Measurements from ENCODE around the gene FANCD2.

- TF ChIP-seq CTCF (IDR thresholded peaks at IDR 0.05) (no peak), POLR2A (IDR thresholded peaks at IDR 0.05) (no peak)
Measured at GRCh38 chr3:10007126-10007782, 19.0 kb upstream of the FANCD2 start.
